HFFc6 (cell line): ENCODE data around the gene MDGA2. TPM values are rescaled to one million over a fixed set of nuclear protein-coding genes. Genes with fewer than 3 reads are reported as not detected.

Experiments used
- DNase-seq: peaks from one replicate; pipeline ENCODE4 v3.0.0-alpha.2; 2018
- H3K27ac Mint-ChIP-seq: 2 replicates; pipeline ENCODE4 v1.8.0; 2020; ENCODE audit warnings: mild to moderate bottlenecking, mixed read lengths
- H3K27me3 Mint-ChIP-seq: 2 replicates; pipeline ENCODE4 v1.8.0; 2021; ENCODE audit warnings: mild to moderate bottlenecking, moderate library complexity, mixed read lengths; ENCODE audit not compliant: insufficient read depth
- H3K36me3 Mint-ChIP-seq: 2 replicates; pipeline ENCODE4 v1.8.0; 2021; ENCODE audit warnings: low read depth, mixed read lengths
- H3K4me1 Mint-ChIP-seq: 2 replicates; pipeline ENCODE4 v1.8.0; 2020; ENCODE audit warnings: low read depth, mixed read lengths
- H3K4me3 Mint-ChIP-seq: 2 replicates; pipeline ENCODE4 v1.8.0; 2020; ENCODE audit warnings: mild to moderate bottlenecking, moderate library complexity, mixed read lengths
- H3K9me3 Mint-ChIP-seq: 2 replicates; pipeline ENCODE4 v1.8.0; 2020; ENCODE audit warnings: mild to moderate bottlenecking, mixed read lengths
- CTCF ChIP-seq: fragments of 200-600 bp; sonication (generic); IDR thresholded peaks from 2 replicates; pipeline ENCODE4 v1.5.0; 2021; ENCODE audit warnings: antibody characterized with exemption, mild to moderate bottlenecking
- total RNA-seq, 6 experiments: library from RNA; stranded (reverse); fragmentation: NEBNext Ultra II Directional; extraction: Animal tissue kit (Norgen Biotek cat#: 25700); gene quantifications; 2 replicates in 1 of 6; 3 replicates in 5 of 6; pipeline ENCODE4 v1.2.3, GENCODE V29; 2021

The MDGA2 gene
- total RNA-seq, 6 experiments from 2014 or later: not detected

- no peak for TF ChIP-seq CTCF
- DNase-seq: no peak
- Mint-ChIP-seq H3K9me3 (peaks cover 37% of the 10 kb centered on the region), H3K27ac (no peak overlapping the region), H3K27me3 (no peaks in the 10 kb centered on the region; the same call in 1 of the 2 replicates), H3K4me1 (no peaks in the 10 kb centered on the region), H3K4me3 (no peak overlapping the region), H3K36me3 (no peaks in the 10 kb centered on the region)
These were observed 448.4 kb downstream of the MDGA2 start for GRCh38 chr14:47226877-47227520.

- H3K4me3 Mint-ChIP-seq: no peak overlapping the region
- DNase-seq: no peak
- peaks cover 26% of the 10 kb centered on the region for H3K9me3 Mint-ChIP-seq
- H3K4me1 Mint-ChIP-seq: no peaks in the 10 kb centered on the region
- no peak for TF ChIP-seq CTCF
- H3K27me3 Mint-ChIP-seq: no peaks in the 10 kb centered on the region; the same call in 1 of the 2 replicates
- H3K27ac Mint-ChIP-seq: no peak overlapping the region
- H3K36me3 Mint-ChIP-seq: no peaks in the 10 kb centered on the region
These were observed 451.7 kb downstream of the MDGA2 start for GRCh38 chr14:47223656-47224055.

GRCh38 chr14:47220096-47220495 is 455.3 kb downstream of the MDGA2 start:
- no peak for DNase-seq
- no peak for TF ChIP-seq CTCF
- Mint-ChIP-seq H3K4me1 (no peaks in the 10 kb centered on the region), H3K4me3 (no peak overlapping the region), H3K9me3 (peaks cover 22% of the 10 kb centered on the region), H3K27me3 (no peaks in the 10 kb centered on the region; the same call in 1 of the 2 replicates), H3K36me3 (no peaks in the 10 kb centered on the region), H3K27ac (no peak overlapping the region)

DNA sequence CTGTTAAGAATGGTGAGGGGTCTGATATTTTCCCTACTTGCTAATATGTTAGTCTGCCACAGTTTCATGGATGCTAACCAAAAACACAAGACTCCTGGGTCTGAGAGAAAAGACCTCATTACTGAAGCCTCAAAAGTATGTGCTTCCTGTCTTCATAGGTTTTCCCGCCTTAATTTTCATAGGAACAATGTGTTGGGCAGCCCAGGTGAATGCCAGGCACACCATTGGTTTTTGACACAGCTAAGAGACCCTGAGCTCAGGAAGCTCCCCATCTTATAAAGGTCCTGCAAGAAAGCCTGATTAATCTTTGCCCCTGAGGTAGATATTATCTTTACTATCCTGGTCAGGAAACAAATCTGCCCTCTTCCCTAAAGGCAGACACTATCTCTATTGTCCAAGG is 464.1 kb downstream of the MDGA2 start:
- DNase-seq: no peak
- peaks cover 39% of the 10 kb centered on the region for H3K9me3 Mint-ChIP-seq
- H3K27ac Mint-ChIP-seq: no peak overlapping the region
- peaks cover 6% of the 10 kb centered on the region; the same call in 1 of the 2 replicates for H3K36me3 Mint-ChIP-seq
- H3K4me3 Mint-ChIP-seq: no peak overlapping the region
- no peaks in the 10 kb centered on the region for H3K4me1 Mint-ChIP-seq
- no peak for TF ChIP-seq CTCF
- no peaks in the 10 kb centered on the region for H3K27me3 Mint-ChIP-seq

- no peak overlapping the region for H3K4me3 Mint-ChIP-seq
- no peak for DNase-seq
- no peaks in the 10 kb centered on the region for H3K4me1 Mint-ChIP-seq
- H3K9me3 Mint-ChIP-seq: peaks cover 33% of the 10 kb centered on the region
- H3K27me3 Mint-ChIP-seq: no peaks in the 10 kb centered on the region
- peaks cover 6% of the 10 kb centered on the region; the same call in 1 of the 2 replicates for H3K36me3 Mint-ChIP-seq
- TF ChIP-seq CTCF: no peak
- H3K27ac Mint-ChIP-seq: no peak overlapping the region
These were observed 465.3 kb downstream of the MDGA2 start for GRCh38 chr14:47210099-47210498.
